Measurements from ENCODE around the gene BHLHE41.
A peak's percentile ranks its signal among the peaks of the same experiment; 100 is the strongest.

Gene BHLHE41

GRCh38 chr12:26134540-26134939, 9.7 kb upstream of the BHLHE41 start:
- DNase-seq (ENCODE audit: low spot score), result no peak

GRCh38 chr12:26133521-26133920, 8.7 kb upstream of the BHLHE41 start:
- DNase-seq (ENCODE audit: low spot score), result no peak

- no peak for DNase-seq (ENCODE audit: low spot score)
Measured at GRCh38 chr12:26132866-26133265, 8.0 kb upstream of the BHLHE41 start.

- no peak for DNase-seq (ENCODE audit: low spot score)
Measured at GRCh38 chr12:26131936-26132335, 7.1 kb upstream of the BHLHE41 start.

GRCh38 chr12:26130728-26131127, 5.9 kb upstream of the BHLHE41 start:
- DNase-seq (ENCODE audit: low spot score), result no peak

- DNase-seq (ENCODE audit: low spot score), result no peak
Measured at GRCh38 chr12:26128168-26128567, 3.3 kb upstream of the BHLHE41 start.

- DNase-seq (ENCODE audit: low spot score), result no peak
Measured at GRCh38 chr12:26127404-26127803, 2.6 kb upstream of the BHLHE41 start.

- peak; percentile 83 for DNase-seq (ENCODE audit: low spot score)
Measured at GRCh38 chr12:26126340-26127284, 1.8 kb upstream of the BHLHE41 start.

- DNase-seq (ENCODE audit: low spot score), result peak; percentile 91
Measured at GRCh38 chr12:26125400-26126339, 833 bp upstream of the BHLHE41 start.

GRCh38 chr12:26123482-26123980, 1.3 kb downstream of the BHLHE41 start:
- no peak for DNase-seq (ENCODE audit: low spot score)

GRCh38 chr12:26122681-26123481, 2.0 kb downstream of the BHLHE41 start:
- peak; percentile 79 for DNase-seq (ENCODE audit: low spot score)

- no peak for DNase-seq (ENCODE audit: low spot score)
Measured at GRCh38 chr12:26122061-26122680, 2.7 kb downstream of the BHLHE41 start.

GRCh38 chr12:26121323-26122060, 3.3 kb downstream of the BHLHE41 start:
- DNase-seq (ENCODE audit: low spot score), result peak; percentile 61

GRCh38 chr12:26120561-26121274, 4.1 kb downstream of the BHLHE41 start:
- DNase-seq (ENCODE audit: low spot score), result peak; percentile 68

GRCh38 chr12:26119391-26119989, 5.3 kb downstream of the BHLHE41 start:
- DNase-seq (ENCODE audit: low spot score), result peak; percentile 87

- DNase-seq (ENCODE audit: low spot score), result no peak
Measured at GRCh38 chr12:26118308-26118707, 6.5 kb downstream of the BHLHE41 start.

- no peak for DNase-seq (ENCODE audit: low spot score)
Measured at GRCh38 chr12:26116829-26117715, 7.8 kb downstream of the BHLHE41 start.

- peak; percentile 53 for DNase-seq (ENCODE audit: low spot score)
Measured at GRCh38 chr12:26114720-26115401, 10.0 kb downstream of the BHLHE41 start.

All from cerebellar cortex (tissue), 1 donor.